Urothelium cell line (cell line): Measurements from ENCODE around the gene NCAM1.
"Not testable (repeated sequence)": the region's sequence is repeated elsewhere in the genome, so short reads cannot be mapped to it uniquely, and the experiment has no call there.

ENCODE experiments used
- DNase-seq: peaks from one replicate; pipeline ENCODE4 v3.0.0; 2011; ENCODE audit warnings: low spot score, mixed read lengths
- FAIRE-seq: peaks from 2 replicates; lab custom pipeline; 2011; peaks lifted over from hg19 to GRCh38; lab: Jason Lieb, UNC

NCAM1 gene

DNA sequence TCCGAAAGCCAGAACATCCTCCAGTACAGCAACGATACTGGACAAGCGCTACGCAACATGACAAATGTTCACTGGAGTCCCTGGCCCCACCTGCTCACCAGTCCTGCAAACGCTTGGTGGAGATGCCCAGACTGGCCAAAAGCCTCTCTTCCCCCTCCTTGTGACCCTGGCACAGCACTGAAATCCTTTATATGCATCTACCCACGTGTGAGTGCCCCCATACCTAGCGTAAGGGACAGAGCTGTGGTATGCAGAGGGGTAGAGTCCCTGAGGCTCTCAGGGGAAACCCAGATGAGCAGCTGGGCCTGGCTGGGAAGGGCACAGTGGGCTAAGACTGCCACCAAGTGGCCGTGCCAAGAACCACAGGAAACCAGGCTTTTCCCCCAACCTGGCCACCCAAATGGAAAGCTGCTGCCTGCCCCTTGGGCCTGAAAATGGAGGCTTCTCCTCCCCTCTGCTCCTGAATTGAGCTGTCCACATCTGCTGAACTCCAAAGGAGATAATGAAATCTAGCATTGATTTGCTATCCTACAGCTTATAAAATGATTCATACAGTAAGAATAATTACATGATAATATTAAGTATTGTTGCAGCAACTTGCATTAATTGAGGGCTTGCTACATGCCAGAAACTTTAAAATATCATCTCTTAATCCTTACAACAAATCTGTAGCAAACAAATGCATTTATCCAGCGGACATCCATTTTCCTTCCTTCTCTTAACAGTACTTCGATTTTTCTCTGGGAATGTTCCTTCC is 328.4 kb downstream of the NCAM1 start:
- DNase-seq, result peak; percentile 88

DNA sequence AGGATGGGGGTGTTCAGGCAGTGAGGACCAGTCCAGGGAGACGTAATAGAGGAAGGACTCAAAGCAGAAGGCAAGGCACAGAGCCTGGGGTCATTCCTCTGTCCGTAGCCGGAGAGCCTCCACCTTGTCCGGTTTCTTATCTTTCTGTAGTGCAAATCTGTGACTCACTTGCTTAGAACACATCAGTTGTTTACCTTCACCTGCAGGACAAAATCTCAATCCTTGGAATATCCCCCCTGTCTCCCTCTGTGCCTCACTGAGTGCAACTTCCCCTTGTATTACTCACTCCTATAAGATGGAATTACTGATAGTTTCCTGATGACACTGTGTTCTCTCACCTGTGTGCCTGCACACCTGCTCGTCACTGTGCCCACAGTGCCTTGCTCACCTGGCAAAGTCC is 332.7 kb downstream of the NCAM1 start:
- DNase-seq (no peak), FAIRE-seq (no peak)

More for the DNA sequence above, 328.4 kb downstream of the NCAM1 start:
- FAIRE-seq, result peak; percentile 59

DNA sequence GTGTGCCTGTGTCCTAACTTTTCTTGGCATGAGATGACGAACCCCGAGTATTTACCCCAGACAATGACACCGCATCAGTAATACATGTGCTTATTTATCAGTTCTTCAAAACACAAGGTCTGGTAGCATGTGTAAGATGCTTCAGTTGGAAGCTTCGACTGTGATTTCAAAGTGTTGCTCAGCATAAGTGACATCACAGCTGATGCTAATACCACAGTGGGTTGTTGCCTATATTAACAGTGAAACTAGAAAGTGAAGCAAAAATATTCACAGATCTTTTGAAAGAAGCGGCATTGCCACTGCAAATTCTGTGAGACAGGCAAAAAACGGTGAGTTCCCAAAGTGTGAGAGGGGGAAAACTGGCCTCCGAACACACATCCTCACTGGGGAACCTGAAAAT is 334.8 kb downstream of the NCAM1 start:
- DNase-seq (no peak), FAIRE-seq (no peak)

DNA sequence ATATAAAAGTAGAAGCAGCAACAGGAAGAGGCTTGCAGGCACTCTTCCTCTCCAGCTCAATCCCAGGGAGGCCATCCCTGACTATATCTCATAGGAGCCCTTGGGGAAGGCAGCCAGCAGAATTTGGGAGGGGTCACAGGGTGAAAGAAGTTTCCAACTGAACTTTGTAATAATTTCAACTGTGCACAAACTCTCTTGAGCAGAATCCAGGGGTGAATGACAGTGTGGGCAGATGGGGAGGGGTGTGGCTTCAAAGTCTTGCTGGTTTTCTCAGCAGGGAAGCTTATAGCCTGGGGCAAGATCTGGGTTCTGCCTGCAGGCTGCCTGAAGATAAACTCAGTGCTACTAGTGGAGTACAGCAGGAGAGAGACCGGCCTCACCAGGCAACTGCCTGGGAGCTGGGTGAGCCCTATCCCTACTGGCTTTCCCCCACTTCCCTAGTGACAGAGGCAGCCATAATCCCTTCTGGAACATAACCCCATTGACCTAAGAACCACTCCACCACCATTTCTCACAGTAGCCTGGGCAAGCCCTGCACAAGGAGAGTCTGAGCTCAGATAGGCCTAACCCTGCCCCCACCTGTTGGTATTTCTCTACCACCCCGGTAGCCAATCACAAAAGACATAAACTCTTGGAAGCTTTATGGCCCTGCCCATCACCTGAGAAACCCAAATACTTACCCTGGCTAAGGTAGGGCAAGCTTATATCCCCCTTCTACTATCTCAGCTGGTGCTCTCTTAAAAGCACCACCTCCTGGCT is 335.4 kb downstream of the NCAM1 start:
- no peak for FAIRE-seq
- no peak for DNase-seq

DNA sequence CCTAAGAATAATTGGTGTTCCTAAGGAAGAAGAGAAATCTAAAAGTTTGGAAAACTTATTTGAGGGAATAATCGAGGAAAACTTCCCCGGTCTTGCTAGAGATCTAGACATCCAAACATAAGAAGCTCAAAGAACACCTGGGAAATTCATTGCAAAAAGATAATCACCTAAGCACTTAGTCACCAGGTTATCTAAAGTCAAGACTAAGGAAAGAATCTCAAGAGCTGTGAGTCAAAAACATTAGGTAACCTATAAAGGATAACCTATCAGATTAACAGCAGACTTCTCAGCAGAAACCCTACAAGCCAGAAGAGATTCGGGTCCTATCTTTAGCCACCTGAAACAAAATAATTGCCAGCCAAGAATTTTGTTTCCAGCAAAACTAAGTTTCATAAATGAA is 337.3 kb downstream of the NCAM1 start:
- not testable (repeated sequence) for FAIRE-seq

DNA sequence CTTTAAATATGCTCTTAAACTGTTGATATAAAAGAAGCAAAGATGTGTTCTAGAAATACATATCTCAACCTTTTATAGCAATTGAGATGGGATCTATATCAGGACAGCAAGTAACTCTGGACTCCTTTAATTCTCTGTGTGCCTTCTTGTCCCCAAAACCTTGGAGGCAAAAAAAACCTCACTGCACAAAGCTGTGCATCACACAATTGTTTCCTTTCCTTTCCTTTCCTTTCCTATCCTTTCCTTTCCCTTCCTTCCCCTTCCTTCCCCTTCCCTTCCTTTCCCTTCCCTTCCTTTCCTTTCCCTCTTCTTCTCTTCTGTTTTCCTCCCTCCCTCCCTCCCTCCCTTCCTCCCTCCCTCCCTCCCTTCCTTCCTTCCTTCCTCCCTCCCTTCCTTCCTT is 343.7 kb downstream of the NCAM1 start:
- DNase-seq (no peak), FAIRE-seq (no peak)

More for the DNA sequence above, 337.3 kb downstream of the NCAM1 start:
- DNase-seq, result not testable (repeated sequence)

DNA sequence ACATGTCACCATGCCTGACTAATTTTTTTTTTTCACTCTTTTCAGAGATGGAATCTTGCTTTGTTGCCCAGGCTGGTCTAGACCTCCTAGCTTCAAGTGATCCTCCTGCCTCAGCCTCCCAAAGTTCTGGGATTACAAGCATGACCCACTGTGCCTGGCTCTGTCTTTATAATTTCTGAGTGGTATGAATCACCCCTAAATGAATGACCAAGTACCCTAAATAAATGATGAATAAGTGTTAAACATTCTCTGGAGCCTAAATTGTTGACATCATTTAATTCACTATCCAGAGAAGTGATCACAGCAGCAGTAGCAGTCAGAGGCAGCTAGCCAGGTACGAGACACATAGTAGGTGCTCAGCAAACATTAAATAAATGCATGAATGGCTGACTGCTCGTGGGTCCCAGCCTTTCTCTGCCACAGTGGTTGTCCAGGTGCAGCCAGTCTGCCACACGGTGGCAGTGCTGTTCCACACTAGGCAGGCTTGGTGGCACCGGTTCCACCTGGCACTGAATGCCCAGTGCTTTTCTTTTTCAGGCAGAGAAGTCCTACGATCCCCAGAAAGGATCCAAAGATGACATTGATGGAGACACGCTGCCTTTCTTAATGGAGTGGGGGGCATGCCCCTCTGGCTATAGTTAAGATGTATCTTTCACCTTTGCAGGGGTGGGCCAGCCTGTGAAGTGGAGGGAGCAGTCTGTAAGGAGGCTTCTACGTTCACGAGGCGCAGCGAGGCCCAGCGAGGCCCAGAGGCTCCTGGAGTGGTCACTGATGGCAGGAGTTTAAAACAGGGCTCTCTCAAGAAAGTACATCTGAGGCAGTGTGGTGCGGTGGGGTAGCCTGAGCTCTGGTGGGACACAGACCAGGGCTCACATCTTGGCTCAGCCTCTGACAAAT is 344.5 kb downstream of the NCAM1 start:
- peak; percentile 89 for DNase-seq
- peak; percentile 99 for FAIRE-seq

- no peak for FAIRE-seq
- no peak for DNase-seq
Observed at GRCh38 chr11:113308601-113309000, 347.4 kb downstream of the NCAM1 start.

DNA sequence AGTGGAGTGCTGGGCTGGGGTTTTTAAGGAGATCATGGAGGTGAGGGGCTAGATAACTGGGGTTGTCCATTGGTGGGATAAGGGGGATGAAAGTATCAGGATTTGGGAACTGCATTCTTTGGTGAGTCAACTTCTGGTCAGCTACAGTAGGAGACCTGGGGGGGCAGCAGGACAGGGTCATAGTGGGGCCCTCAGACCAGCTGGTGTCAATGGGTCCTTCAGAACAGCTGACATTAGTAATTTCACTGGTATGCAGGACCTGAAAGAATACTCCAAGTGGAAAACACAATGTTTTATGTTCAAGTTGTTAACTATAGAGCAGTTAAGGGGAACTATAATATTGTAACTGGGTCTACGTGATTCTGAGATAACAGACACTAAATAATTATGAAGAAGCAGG is 350.3 kb downstream of the NCAM1 start:
- DNase-seq (no peak), FAIRE-seq (no peak)

DNA sequence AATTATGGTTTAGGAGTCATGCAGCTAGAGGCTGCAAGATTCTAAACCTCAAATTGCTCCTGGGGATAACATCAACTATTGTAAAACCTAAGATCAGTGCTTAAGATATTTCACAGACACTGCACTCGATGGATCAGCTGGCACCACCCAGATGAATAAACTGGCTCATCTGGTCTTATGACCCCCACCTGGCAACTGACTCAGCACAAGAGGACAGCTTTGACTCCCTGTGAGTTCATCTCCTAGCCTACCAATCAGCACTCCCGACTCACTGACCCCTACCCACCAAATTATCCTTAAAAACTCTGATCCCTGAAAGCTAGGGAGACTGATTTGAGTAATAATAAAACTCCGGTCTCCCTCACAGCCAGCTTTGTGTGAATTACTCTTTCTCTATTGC is 352.4 kb downstream of the NCAM1 start:
- FAIRE-seq, result peak; percentile 32
- no peak for DNase-seq

- no peak for FAIRE-seq
Observed at GRCh38 chr11:113314065-113314388, 352.8 kb downstream of the NCAM1 start.

DNA sequence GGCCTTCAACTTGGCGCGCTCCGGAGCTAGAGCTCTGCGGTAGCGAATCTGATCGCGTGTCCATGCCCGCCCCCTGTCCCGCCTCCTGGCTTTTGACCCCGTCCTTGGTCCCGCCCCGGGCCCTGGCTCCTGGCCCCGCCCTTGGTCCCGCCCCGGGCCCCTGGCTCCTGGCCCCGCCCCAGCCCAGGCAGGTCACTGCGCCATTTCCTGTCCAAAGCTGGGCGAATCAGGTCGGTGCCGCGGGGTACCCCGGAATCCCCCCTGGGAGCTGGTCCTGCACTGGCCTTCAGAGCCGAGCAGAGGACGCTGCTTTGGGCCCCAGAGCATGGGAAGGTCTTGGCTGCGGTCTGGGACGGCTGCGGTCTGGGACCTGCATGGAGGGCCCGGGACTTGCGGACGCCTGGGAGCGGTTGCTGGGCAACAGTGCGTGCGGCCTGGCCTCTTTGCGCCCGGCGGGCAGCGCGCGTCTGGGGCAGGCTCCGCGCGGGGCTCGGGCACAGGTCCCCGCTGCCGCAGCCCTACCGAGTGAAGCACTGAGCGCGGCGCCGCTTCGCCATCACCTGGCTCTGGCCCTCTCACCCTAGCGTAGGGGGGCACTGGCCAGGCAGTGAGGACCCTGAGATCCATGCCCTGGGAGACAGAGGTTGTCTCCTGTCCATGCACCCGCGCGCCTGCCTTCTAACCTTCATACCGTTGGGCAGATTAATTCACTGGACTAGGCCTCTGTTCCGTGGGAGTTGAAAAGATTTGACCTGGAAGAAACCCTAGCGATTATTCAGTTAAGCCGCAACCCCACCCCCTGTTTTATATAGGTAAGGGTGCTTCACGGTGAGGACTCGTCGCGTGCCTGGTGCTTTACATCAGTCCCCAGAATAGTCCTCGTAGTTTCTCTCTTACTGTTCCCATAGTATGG is 353.4 kb downstream of the NCAM1 start, which contains the start of gene TTC12:
TSS of gene TTC12 (plus strand) at position 195 of the 913 bp plus-strand sequence. CDS start 1,675 bp downstream, outside the sequence.
- DNase-seq (peak; percentile 98), FAIRE-seq (peak; percentile 97)

More at GRCh38 chr11:113314065-113314388, 352.8 kb downstream of the NCAM1 start:
- DNase-seq, result no peak

GRCh38 chr11:113315811-113316210 is 354.6 kb downstream of the NCAM1 start:
- FAIRE-seq, result no peak

GRCh38 chr11:113316256-113316655 is 355.0 kb downstream of the NCAM1 start:
- FAIRE-seq, result no peak
- DNase-seq, result no peak

More at GRCh38 chr11:113315811-113316210, 354.6 kb downstream of the NCAM1 start:
- no peak for DNase-seq

- DNase-seq (no peak), FAIRE-seq (peak; percentile 74)
Observed at GRCh38 chr11:113317339-113317738, 356.1 kb downstream of the NCAM1 start.

GRCh38 chr11:113319085-113319484 is 357.9 kb downstream of the NCAM1 start:
- FAIRE-seq (no peak), DNase-seq (no peak)

- no peak for FAIRE-seq
Observed at GRCh38 chr11:113322158-113322557, 360.9 kb downstream of the NCAM1 start.

DNA sequence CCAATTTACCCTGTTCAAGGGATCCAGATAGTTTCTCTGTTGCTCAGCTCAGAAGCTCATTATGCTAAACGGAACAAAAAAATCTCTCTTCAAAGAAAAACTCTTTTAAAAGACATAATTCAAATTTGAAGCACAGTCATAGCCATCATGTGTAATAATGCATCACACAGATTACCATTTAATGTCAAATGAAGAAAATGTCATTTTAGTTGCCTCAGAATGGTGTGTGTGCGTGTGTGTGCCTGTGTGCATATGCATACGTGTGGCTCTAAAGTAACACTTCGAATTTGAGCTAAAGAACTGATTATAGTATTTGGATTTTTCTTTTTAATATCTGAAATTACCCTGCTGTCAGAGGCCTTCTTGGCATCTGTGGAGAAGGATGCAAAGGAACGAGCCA is 363.0 kb downstream of the NCAM1 start:
- DNase-seq, result no peak
- peak; percentile 77 for FAIRE-seq

More at GRCh38 chr11:113322158-113322557, 360.9 kb downstream of the NCAM1 start:
- no peak for DNase-seq
